Memory B cell (primary cell): ENCODE measurements around the gene INPP5K.

ENCODE experiments used
- ATAC-seq: fragments of 150-1000 bp; cut with Tn5 transposase; 2 replicates; pipeline ENCODE4 v1.10.0; 2021; ENCODE audit warnings: low read depth, mild to moderate bottlenecking, moderate library complexity
- DNase-seq, 2 donors: peaks; one replicate each; pipeline ENCODE4 v3.0.0; 2022; ENCODE audit warnings: low spot score in 2 of 2
- H3K27ac Mint-ChIP-seq: one replicate; pipeline ENCODE4 v1.8.0; 2022; ENCODE audit warnings: mild to moderate bottlenecking, moderate library complexity, mixed read lengths
- H3K27me3 Mint-ChIP-seq: one replicate; pipeline ENCODE4 v1.8.0; 2022; ENCODE audit warnings: mixed read lengths
- H3K36me3 Mint-ChIP-seq: one replicate; pipeline ENCODE4 v1.8.0; 2022; ENCODE audit warnings: mild to moderate bottlenecking, mixed read lengths
- H3K4me1 Mint-ChIP-seq: one replicate; pipeline ENCODE4 v1.8.0; 2022; ENCODE audit warnings: mixed read lengths
- H3K4me3 Mint-ChIP-seq: one replicate; pipeline ENCODE4 v1.8.0; 2022; ENCODE audit warnings: mild to moderate bottlenecking, moderate library complexity, mixed read lengths
- H3K9me3 Mint-ChIP-seq: one replicate; pipeline ENCODE4 v1.8.0; 2022; ENCODE audit warnings: mixed read lengths

Gene INPP5K

DNA sequence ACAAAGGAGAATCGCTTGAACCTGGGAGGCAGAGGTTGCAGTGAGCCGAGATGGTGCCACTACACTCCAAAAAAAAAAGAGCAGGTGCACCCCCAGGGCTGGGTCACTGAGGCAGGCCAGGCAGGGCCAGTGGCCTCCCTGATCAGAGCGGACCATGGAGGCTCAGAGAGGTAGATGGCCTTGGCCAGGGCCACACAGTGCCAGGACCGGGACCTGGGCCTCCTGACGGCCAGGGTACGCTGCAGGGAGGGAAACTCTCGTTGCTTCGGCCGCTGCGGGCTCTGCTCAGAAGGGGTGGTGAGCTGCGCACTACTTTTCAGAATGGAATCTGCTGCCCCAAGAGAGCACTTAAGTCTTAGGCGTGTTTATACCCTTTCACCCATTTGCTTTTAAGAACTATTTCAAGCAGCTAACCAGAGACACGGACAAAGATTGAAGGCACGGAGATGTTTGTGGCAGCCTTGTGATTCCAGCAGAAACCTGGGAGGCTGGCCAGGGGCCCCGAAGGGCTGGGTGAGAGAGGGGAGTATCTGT, 41.0 kb downstream of the INPP5K start:
- DNase-seq, result no peak
- no peaks in the 10 kb centered on the region for H3K9me3 Mint-ChIP-seq
- H3K27me3 Mint-ChIP-seq, result no peaks in the 10 kb centered on the region
- H3K36me3 Mint-ChIP-seq, result peaks cover 14% of the 10 kb centered on the region
- H3K4me3 Mint-ChIP-seq, result no peak overlapping the region
- ATAC-seq, result no peak
- H3K4me1 Mint-ChIP-seq, result peaks cover 21% of the 10 kb centered on the region
- no peak overlapping the region for H3K27ac Mint-ChIP-seq

GRCh38 chr17:1474402-1475189, 41.8 kb downstream of the INPP5K start:
- ATAC-seq, result peak; percentile 49
- Mint-ChIP-seq H3K27ac (peak overlapping the region; percentile 28), H3K9me3 (no peaks in the 10 kb centered on the region), H3K27me3 (no peaks in the 10 kb centered on the region), H3K4me3 (peak overlapping the region; percentile 58), H3K4me1 (peaks cover 21% of the 10 kb centered on the region), H3K36me3 (peaks cover 15% of the 10 kb centered on the region)
- no peak for DNase-seq

DNA sequence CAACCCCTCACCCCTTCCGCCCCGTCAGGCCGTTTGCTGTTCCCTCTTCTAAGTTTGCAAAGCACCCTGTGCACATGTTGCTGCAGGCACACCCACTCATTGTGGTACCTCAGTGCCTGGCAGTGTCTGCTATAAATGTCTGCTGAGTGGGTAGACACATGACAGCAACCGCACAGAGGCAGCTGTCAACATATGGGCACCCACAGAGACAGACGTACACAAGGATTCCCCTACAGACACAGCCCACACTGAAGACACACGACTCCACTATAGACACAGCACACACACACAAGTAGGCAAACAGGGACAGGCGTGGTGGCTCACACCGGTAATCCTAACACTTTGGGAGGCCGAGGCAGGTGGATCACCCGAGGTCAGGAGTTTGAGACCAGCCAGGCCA, 42.6 kb downstream of the INPP5K start:
- H3K4me3 Mint-ChIP-seq, result peak overlapping the region; percentile 38
- H3K36me3 Mint-ChIP-seq, result peaks cover 17% of the 10 kb centered on the region
- no peaks in the 10 kb centered on the region for H3K9me3 Mint-ChIP-seq
- ATAC-seq (peak; percentile 84), DNase-seq (no peak)
- no peaks in the 10 kb centered on the region for H3K27me3 Mint-ChIP-seq
- peak overlapping the region; percentile 48 for H3K27ac Mint-ChIP-seq
- peaks cover 21% of the 10 kb centered on the region for H3K4me1 Mint-ChIP-seq

- Mint-ChIP-seq H3K27me3 (no peaks in the 10 kb centered on the region), H3K4me1 (peaks cover 23% of the 10 kb centered on the region), H3K36me3 (peaks cover 22% of the 10 kb centered on the region), H3K4me3 (no peak overlapping the region), H3K9me3 (no peaks in the 10 kb centered on the region), H3K27ac (no peak overlapping the region)
- ATAC-seq, result peak; percentile 16
- DNase-seq, result no peak
These were observed 43.2 kb downstream of the INPP5K start for GRCh38 chr17:1473170-1473569.

DNA sequence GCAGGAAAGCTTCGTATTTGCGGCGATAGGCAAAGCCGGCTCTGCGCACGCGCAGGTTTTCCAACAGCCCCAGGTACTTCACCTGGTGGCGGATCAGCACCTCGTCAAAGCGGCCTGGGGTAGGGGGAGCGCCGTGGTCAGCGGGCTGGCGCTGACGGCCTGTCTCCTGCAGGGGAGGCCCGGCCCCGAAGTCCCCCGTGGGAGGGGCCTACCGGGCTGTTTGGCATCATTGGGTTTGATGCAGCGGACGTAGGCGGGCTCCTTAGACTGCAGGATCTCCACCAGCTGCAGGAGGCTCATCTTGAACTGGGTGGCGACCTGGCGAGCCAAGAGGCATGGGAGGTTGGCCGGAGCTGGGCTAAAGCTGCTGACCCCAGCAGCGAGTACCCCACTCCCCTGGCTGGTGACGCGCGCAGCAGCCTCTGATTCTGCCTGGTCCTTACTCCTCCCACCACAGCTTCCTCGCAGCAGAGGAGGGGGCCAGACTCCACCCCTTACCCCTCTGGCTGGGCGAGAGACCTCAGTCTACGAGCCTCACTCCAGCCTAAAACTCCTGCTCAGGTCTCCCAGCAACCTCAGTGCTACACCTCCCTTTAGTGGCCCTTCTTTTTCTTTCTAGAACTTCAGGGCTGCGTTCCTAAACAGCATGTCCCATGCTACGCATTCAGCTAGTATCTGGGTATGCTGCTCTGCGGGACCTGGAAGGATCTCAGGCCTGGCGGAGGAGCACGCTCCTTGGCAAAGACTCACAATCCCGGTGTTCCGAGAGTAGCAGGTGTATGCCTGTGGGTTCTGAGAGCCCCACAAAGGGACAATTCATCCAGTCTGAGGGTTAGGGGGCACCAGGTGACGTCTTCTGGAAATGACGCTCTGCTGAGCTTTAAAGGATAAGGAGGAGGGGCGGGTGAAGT, 44.2 kb downstream of the INPP5K start:
- ATAC-seq (no peak), DNase-seq (no peak)
- H3K4me1 Mint-ChIP-seq, result peaks cover 23% of the 10 kb centered on the region
- peaks cover 22% of the 10 kb centered on the region for H3K36me3 Mint-ChIP-seq
- no peaks in the 10 kb centered on the region for H3K9me3 Mint-ChIP-seq
- no peak overlapping the region for H3K27ac Mint-ChIP-seq
- no peak overlapping the region for H3K4me3 Mint-ChIP-seq
- H3K27me3 Mint-ChIP-seq, result no peaks in the 10 kb centered on the region

GRCh38 chr17:1471490-1471889, 44.9 kb downstream of the INPP5K start:
- ATAC-seq (no peak), DNase-seq (no peak)
- no peaks in the 10 kb centered on the region for H3K27me3 Mint-ChIP-seq
- H3K27ac Mint-ChIP-seq, result no peak overlapping the region
- H3K36me3 Mint-ChIP-seq, result peaks cover 22% of the 10 kb centered on the region
- H3K4me1 Mint-ChIP-seq, result peaks cover 23% of the 10 kb centered on the region
- no peak overlapping the region for H3K4me3 Mint-ChIP-seq
- H3K9me3 Mint-ChIP-seq, result no peaks in the 10 kb centered on the region

GRCh38 chr17:1470755-1471462, 45.5 kb downstream of the INPP5K start:
- ATAC-seq, result no peak
- H3K4me1 Mint-ChIP-seq, result peaks cover 23% of the 10 kb centered on the region
- no peak for DNase-seq

GRCh38 chr17:1470071-1470754, 46.2 kb downstream of the INPP5K start:
- H3K9me3 Mint-ChIP-seq, result no peaks in the 10 kb centered on the region
- DNase-seq (no peak), ATAC-seq (no peak)
- peaks cover 23% of the 10 kb centered on the region for H3K4me1 Mint-ChIP-seq
- no peaks in the 10 kb centered on the region for H3K27me3 Mint-ChIP-seq
- peaks cover 22% of the 10 kb centered on the region for H3K36me3 Mint-ChIP-seq
- no peak overlapping the region for H3K4me3 Mint-ChIP-seq
- no peak overlapping the region for H3K27ac Mint-ChIP-seq

More at GRCh38 chr17:1470755-1471462, 45.5 kb downstream of the INPP5K start:
- Mint-ChIP-seq H3K27me3 (no peaks in the 10 kb centered on the region), H3K4me3 (no peak overlapping the region), H3K9me3 (no peaks in the 10 kb centered on the region), H3K36me3 (peaks cover 22% of the 10 kb centered on the region), H3K27ac (no peak overlapping the region)

DNA sequence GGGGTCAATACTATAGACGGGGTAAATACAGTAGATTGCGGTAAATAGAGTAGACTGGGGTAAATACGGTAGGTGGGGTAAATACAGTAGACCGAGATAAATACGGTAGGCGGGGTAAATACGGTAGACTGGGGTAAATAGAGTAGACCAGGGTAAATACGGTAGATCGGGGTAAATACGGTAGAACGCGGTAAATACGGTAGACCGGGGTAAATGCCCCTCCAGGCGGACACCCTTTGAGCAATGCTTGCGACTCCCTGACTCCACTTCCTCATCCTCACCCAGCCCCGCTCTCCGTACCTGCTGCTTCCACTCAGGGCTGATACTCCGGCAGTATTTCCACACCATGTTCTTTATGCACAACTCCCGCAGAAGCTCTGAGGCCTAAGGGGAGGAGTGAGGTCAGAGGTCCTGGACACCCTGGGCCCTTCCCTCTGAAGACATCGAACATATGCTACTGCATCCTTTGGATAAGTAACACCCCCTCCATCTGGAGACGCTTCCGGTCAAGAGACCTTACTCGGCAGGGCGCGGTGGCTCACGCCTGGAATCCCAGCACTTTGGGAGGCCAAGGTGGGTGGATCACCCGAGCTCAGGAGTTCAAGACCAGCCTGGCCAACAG, 47.1 kb downstream of the INPP5K start:
- Mint-ChIP-seq H3K27me3 (no peaks in the 10 kb centered on the region), H3K36me3 (peaks cover 22% of the 10 kb centered on the region)

GRCh38 chr17:1467898-1468492, 48.4 kb downstream of the INPP5K start:
- Mint-ChIP-seq H3K9me3 (no peaks in the 10 kb centered on the region), H3K27me3 (no peaks in the 10 kb centered on the region), H3K4me3 (no peak overlapping the region), H3K36me3 (peaks cover 22% of the 10 kb centered on the region), H3K4me1 (peaks cover 19% of the 10 kb centered on the region), H3K27ac (no peak overlapping the region)
- DNase-seq (no peak), ATAC-seq (no peak)

More for the DNA sequence above, 47.1 kb downstream of the INPP5K start:
- ATAC-seq (no peak), DNase-seq (no peak)
- no peak overlapping the region for H3K4me3 Mint-ChIP-seq
- H3K4me1 Mint-ChIP-seq, result peaks cover 22% of the 10 kb centered on the region
- H3K9me3 Mint-ChIP-seq, result no peaks in the 10 kb centered on the region
- H3K27ac Mint-ChIP-seq, result no peak overlapping the region

DNA sequence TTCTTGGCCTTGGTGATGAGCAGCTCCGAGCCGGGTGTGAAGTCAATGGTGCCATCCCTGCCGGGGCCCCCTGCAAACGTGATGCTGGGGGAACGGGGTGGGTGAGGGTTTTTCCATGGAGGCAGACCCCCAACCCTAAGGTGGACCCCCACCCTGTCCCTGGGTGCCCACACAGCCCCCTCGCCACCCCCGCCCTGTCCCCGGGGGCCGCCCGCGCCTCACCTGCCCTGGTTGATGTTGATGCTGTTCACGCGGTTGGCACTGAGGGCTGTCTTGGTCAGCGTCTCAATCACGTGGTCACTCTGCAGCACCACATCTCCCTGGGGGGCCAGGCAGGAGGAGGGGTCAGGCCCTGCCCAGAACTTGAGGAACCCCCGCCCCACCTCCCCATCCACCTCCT, 49.2 kb downstream of the INPP5K start:
- H3K27ac Mint-ChIP-seq, result no peak overlapping the region
- no peak for ATAC-seq
- H3K9me3 Mint-ChIP-seq, result no peaks in the 10 kb centered on the region
- DNase-seq, result no peak
- no peaks in the 10 kb centered on the region for H3K27me3 Mint-ChIP-seq
- H3K36me3 Mint-ChIP-seq, result peaks cover 21% of the 10 kb centered on the region
- peaks cover 23% of the 10 kb centered on the region for H3K4me1 Mint-ChIP-seq
- no peak overlapping the region for H3K4me3 Mint-ChIP-seq

DNA sequence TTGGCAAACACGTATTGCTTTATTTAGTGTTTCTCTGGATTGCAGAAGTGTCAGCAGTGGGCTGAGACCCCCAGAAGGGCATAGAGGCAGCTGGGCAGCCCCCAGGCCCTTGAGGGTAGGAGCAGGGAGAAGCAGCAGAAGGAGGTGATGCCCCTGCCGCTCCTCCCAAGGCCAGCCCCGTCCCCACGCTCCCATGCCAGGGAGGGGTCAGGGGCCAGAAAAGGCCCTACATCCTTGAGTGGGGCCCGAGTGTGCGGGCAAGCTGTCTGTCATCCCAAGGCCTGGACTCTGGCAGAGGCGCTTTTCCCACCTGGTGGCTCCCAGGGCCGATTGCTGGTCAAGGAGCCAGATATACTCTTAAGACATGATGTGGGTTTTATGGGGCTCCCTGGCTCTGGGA, 52.2 kb downstream of the INPP5K start:
- Mint-ChIP-seq H3K9me3 (no peaks in the 10 kb centered on the region), H3K4me1 (peaks cover 29% of the 10 kb centered on the region), H3K27ac (no peak overlapping the region), H3K36me3 (peaks cover 13% of the 10 kb centered on the region), H3K27me3 (peaks cover 3% of the 10 kb centered on the region), H3K4me3 (no peak overlapping the region)
- DNase-seq (no peak), ATAC-seq (no peak)
